Uterus (tissue), 4 donors: ENCODE results near the gene SIM1. TPM values are rescaled to one million over a fixed set of nuclear protein-coding genes. Genes with fewer than 3 reads are reported as not detected.

ENCODE experiments used
- DNase-seq, 2 donors: peaks; one replicate each; pipeline ENCODE4 v3.0.0-alpha.2; 2019 to 2020
- H3K27ac ChIP-seq, 2 donors: fragments of 200-600 bp; sonication (generic); 1 replicate in 1 of 2; 2 replicates in 1 of 2; pipeline ENCODE4 v1.5.1; 2016 to 2018
- H3K27me3 ChIP-seq, 2 donors: fragments of 200-600 bp; sonication (generic); one replicate each; pipeline ENCODE4 v1.5.1; 2018 to 2019; ENCODE audit warnings: control low read depth in 1 of 2
- H3K36me3 ChIP-seq, 2 donors: fragments of 200-600 bp; sonication (generic); one replicate each; pipeline ENCODE4 v1.5.1; 2019; ENCODE audit warnings: control low read depth in 1 of 2
- H3K4me1 ChIP-seq, 2 donors: fragments of 200-600 bp; sonication (generic); one replicate each; pipeline ENCODE4 v1.5.1; 2018 to 2019; ENCODE audit warnings: control low read depth in 1 of 2
- H3K4me3 ChIP-seq, 2 donors: fragments of 200-600 bp; sonication (generic); 1 replicate in 1 of 2; 2 replicates in 1 of 2; pipeline ENCODE4 v1.5.1; 2018 to 2019; ENCODE audit warnings: mild to moderate bottlenecking in 1 of 2
- H3K9me3 ChIP-seq, 2 donors: fragments of 200-600 bp; sonication (generic); one replicate each; pipeline ENCODE4 v1.5.1; 2019; ENCODE audit warnings: control low read depth in 1 of 2
- POLR2A ChIP-seq, 2 donors: fragments of 450-650 bp; IDR thresholded peaks; one replicate each; pipeline ENCODE4 v1.6.1; 2016; ENCODE audit warnings: antibody characterized with exemption in 2 of 2, mild to moderate bottlenecking in 1 of 2, moderate library complexity in 1 of 2
- intact Hi-C: fragments of 100-400 bp; cut with DNase I; formaldehyde crosslinking; loops from one replicate; pipeline ENCODE4 v1.15.1; 2023; ENCODE audit warnings: low total_unique reads
- total RNA-seq, 4 donors: library from RNA; depleted of rRNA in 3 of 4; stranded (reverse); fragments of >200 nt in 3 of 4; gene quantifications; one replicate each; pipeline versions ENCODE4 v1.1.0 to v1.2.4, GENCODE V29; 2014 to 2023
- TF ChIP-seq, protein P1 (sequence below), 4 experiments: fragments of 200-600 bp in 2 of 4; fragments of 450-650 bp in 2 of 4; sonication (generic) in 2 of 4; IDR thresholded peaks; one replicate each; pipeline ENCODE4 v1.5.1; 2016 to 2019; ENCODE audit warnings: antibody characterized with exemption in 4 of 4, mild to moderate bottlenecking in 2 of 4, moderate library complexity in 1 of 4
- donor health status: DM: yes; HTN: yes; CAD: no.

SIM1 gene
- total RNA-seq, 4 donors from 2014 or later = under 0.01 TPM; not detected in 3

DNA sequence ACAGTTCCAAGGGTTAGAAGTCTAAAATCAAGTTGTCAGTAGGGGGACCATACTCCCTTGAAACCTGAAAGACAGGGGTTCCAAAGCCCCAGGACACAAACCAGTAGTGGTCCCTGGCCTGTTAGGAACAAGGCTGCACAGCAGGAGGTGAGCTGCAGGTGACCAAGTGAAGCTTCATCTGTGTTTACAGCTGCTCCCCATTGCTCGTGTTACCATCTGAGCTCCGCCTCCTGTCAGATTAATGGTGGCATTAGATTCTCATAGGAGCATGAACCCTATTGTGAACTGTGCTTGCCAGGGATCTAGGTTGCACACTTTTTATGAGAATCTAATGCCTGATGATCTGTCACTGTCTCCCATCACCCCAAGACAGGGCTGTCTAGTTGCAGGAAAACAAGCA lies 25.3 kb upstream of the SIM1 start:
- Histone ChIP-seq H3K27ac (no peak overlapping the region), H3K36me3 (no peaks in the 10 kb centered on the region), H3K4me1 (no peaks in the 10 kb centered on the region), H3K9me3 (no peaks in the 10 kb centered on the region), H3K4me3 (no peak overlapping the region), H3K27me3 (no peaks in the 10 kb centered on the region)
- no peak for DNase-seq
- intact Hi-C loops = no loop called here
- TF ChIP-seq, protein P1, sequence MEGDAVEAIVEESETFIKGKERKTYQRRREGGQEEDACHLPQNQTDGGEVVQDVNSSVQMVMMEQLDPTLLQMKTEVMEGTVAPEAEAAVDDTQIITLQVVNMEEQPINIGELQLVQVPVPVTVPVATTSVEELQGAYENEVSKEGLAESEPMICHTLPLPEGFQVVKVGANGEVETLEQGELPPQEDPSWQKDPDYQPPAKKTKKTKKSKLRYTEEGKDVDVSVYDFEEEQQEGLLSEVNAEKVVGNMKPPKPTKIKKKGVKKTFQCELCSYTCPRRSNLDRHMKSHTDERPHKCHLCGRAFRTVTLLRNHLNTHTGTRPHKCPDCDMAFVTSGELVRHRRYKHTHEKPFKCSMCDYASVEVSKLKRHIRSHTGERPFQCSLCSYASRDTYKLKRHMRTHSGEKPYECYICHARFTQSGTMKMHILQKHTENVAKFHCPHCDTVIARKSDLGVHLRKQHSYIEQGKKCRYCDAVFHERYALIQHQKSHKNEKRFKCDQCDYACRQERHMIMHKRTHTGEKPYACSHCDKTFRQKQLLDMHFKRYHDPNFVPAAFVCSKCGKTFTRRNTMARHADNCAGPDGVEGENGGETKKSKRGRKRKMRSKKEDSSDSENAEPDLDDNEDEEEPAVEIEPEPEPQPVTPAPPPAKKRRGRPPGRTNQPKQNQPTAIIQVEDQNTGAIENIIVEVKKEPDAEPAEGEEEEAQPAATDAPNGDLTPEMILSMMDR (IDR thresholded peaks at IDR 0.05) = no peak
- TF ChIP-seq POLR2A (IDR thresholded peaks at IDR 0.05) = no peak

GRCh38 chr6:100488244-100488643 lies 23.5 kb upstream of the SIM1 start:
- Histone ChIP-seq H3K27me3 (no peaks in the 10 kb centered on the region), H3K4me3 (no peak overlapping the region), H3K4me1 (no peaks in the 10 kb centered on the region), H3K9me3 (no peaks in the 10 kb centered on the region), H3K27ac (no peak overlapping the region), H3K36me3 (no peaks in the 10 kb centered on the region)
- no peak for DNase-seq
- no peak for TF ChIP-seq POLR2A (IDR thresholded peaks at IDR 0.05)
- TF ChIP-seq, protein P1 (IDR thresholded peaks at IDR 0.05) = no peak
- intact Hi-C loops = no loop called here

DNA sequence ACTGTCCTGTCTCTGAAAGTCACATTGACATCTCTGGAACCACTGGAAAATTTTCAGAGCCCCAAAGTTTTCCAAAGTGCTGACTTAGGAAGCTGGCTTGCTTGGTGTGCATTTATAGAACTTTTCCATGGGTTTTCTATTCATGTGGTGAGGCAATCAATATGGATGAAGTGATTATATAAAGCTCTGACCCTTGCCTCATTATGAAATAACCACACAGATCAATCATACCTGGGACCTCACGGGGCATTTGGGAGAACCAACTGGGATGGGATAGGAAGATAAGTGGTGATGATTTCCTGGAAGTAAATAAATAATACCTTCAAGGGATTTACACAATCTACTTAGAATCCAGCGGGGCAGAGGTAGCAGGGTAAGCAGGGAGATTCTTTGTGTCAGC lies 22.9 kb upstream of the SIM1 start:
- no peak for DNase-seq
- Histone ChIP-seq H3K4me3 (no peak overlapping the region), H3K27me3 (no peaks in the 10 kb centered on the region), H3K27ac (no peak overlapping the region), H3K4me1 (no peaks in the 10 kb centered on the region), H3K9me3 (no peaks in the 10 kb centered on the region), H3K36me3 (no peaks in the 10 kb centered on the region)
- intact Hi-C loops = no loop called here
- TF ChIP-seq, protein P1 (IDR thresholded peaks at IDR 0.05) = no peak
- no peak for TF ChIP-seq POLR2A (IDR thresholded peaks at IDR 0.05)

- Histone ChIP-seq H3K27ac (no peak overlapping the region), H3K9me3 (no peaks in the 10 kb centered on the region), H3K36me3 (no peaks in the 10 kb centered on the region), H3K4me3 (no peak overlapping the region), H3K4me1 (no peaks in the 10 kb centered on the region), H3K27me3 (no peaks in the 10 kb centered on the region)
- no peak for DNase-seq
- intact Hi-C loops = no loop called here
- TF ChIP-seq POLR2A (IDR thresholded peaks at IDR 0.05) = no peak
These were observed 20.5 kb upstream of the SIM1 start for GRCh38 chr6:100485268-100485667.

- Histone ChIP-seq H3K9me3 (no peaks in the 10 kb centered on the region), H3K27ac (no peak overlapping the region), H3K4me3 (no peak overlapping the region), H3K4me1 (no peaks in the 10 kb centered on the region), H3K27me3 (no peaks in the 10 kb centered on the region), H3K36me3 (no peaks in the 10 kb centered on the region)
- no peak for DNase-seq
- TF ChIP-seq POLR2A (IDR thresholded peaks at IDR 0.05) = no peak
- TF ChIP-seq, protein P1 (IDR thresholded peaks at IDR 0.05) = no peak
- intact Hi-C loops = no loop called here
These were observed 19.8 kb upstream of the SIM1 start for GRCh38 chr6:100484474-100484873.

DNA sequence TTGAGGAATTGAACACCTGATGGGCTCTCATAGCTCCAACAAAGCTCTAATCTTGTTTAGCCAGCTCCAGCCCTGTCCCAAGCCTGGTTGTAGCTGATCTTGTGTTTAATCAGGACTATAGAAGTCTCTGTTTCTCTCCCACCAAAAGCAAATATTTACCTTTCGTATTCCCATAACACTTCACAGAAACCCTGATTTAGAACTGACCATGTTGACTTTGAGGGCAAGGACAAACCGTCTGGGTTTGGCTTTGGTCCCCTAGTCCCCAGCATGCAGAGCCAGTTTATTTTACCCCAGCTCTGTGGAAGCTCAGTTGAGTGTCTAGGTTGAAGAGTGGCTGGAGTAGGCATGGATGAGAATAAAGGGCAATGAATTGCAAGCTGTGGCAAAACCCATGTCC lies 18.0 kb upstream of the SIM1 start:
- TF ChIP-seq POLR2A (IDR thresholded peaks at IDR 0.05) = no peak
- TF ChIP-seq, protein P1 (IDR thresholded peaks at IDR 0.05) = no peak
- Histone ChIP-seq H3K9me3 (no peaks in the 10 kb centered on the region), H3K4me3 (no peak overlapping the region), H3K27ac (no peak overlapping the region), H3K4me1 (no peaks in the 10 kb centered on the region), H3K27me3 (no peaks in the 10 kb centered on the region), H3K36me3 (no peaks in the 10 kb centered on the region)
- DNase-seq = no peak
- intact Hi-C loops = no loop called here
